Dendritic cell treated with granulocyte-macrophage colony-stimulating factor and Interleukin-4, amounts not matched to agents 40 ng/mL and 50 ng/mL, for 4 days (primary cell): ENCODE data around the gene NHSL2.

Experiments
- H3K27ac Mint-ChIP-seq: one replicate; pipeline ENCODE4 v1.8.0; 2022; ENCODE audit warnings: mild to moderate bottlenecking, mixed read lengths
- H3K27me3 Mint-ChIP-seq: one replicate; pipeline ENCODE4 v1.8.0; 2022; ENCODE audit warnings: mild to moderate bottlenecking, mixed read lengths
- H3K36me3 Mint-ChIP-seq: one replicate; pipeline ENCODE4 v1.8.0; 2022; ENCODE audit warnings: low read depth, mixed read lengths
- H3K4me1 Mint-ChIP-seq: one replicate; pipeline ENCODE4 v1.8.0; 2022; ENCODE audit warnings: low read depth, mixed read lengths
- H3K4me3 Mint-ChIP-seq: one replicate; pipeline ENCODE4 v1.8.0; 2022; ENCODE audit warnings: mild to moderate bottlenecking, moderate library complexity, mixed read lengths
- H3K9me3 Mint-ChIP-seq: one replicate; pipeline ENCODE4 v1.8.0; 2022; ENCODE audit warnings: mixed read lengths
- intact Hi-C: fragments of 100-400 bp; cut with micrococcal nuclease; formaldehyde crosslinking; loops from one replicate; pipeline ENCODE4 v1.15.0; 2022

The NHSL2 gene

GRCh38 chrX:72122621-72123337 is 212.1 kb downstream of the NHSL2 start:
- intact Hi-C loops, result loop anchor here (10.0 kb wide), 1 partner anchor 58 kb away; no protein-coding TSS in a partner anchor
- Mint-ChIP-seq H3K36me3 (no peaks in the 10 kb centered on the region), H3K4me3 (peak overlapping the region; percentile 10), H3K27ac (peak overlapping the region; percentile 91), H3K27me3 (no peaks in the 10 kb centered on the region), H3K4me1 (peaks cover 70% of the 10 kb centered on the region), H3K9me3 (no peaks in the 10 kb centered on the region)

GRCh38 chrX:72123471-72124185 is 213.0 kb downstream of the NHSL2 start:
- intact Hi-C loops, result loop anchor here (10.0 kb wide), 1 partner anchor 59 kb away; no protein-coding TSS in a partner anchor
- Mint-ChIP-seq H3K9me3 (no peaks in the 10 kb centered on the region), H3K4me1 (peaks cover 79% of the 10 kb centered on the region), H3K36me3 (no peaks in the 10 kb centered on the region), H3K27ac (peak overlapping the region; percentile 91), H3K4me3 (no peak overlapping the region), H3K27me3 (no peaks in the 10 kb centered on the region)

GRCh38 chrX:72124540-72125201 is 214.0 kb downstream of the NHSL2 start:
- Mint-ChIP-seq H3K36me3 (peaks cover 8% of the 10 kb centered on the region), H3K4me1 (peaks cover 86% of the 10 kb centered on the region), H3K27me3 (no peaks in the 10 kb centered on the region), H3K9me3 (no peaks in the 10 kb centered on the region), H3K4me3 (no peak overlapping the region), H3K27ac (peak overlapping the region; percentile 91)
- intact Hi-C loops, result loop anchor here (5.0 to 10.0 kb wide), 2 partner anchors 60 to 127 kb away; no protein-coding TSS in a partner anchor

- H3K27ac Mint-ChIP-seq, result peak overlapping the region; percentile 91
- intact Hi-C loops, result loop anchor here (1.0 to 10.0 kb wide), 3 partner anchors 61 to 128 kb away; no protein-coding TSS in a partner anchor
- H3K4me1 Mint-ChIP-seq, result peaks cover 86% of the 10 kb centered on the region
- no peaks in the 10 kb centered on the region for H3K9me3 Mint-ChIP-seq
- H3K4me3 Mint-ChIP-seq, result no peak overlapping the region
- peaks cover 16% of the 10 kb centered on the region for H3K36me3 Mint-ChIP-seq
- no peaks in the 10 kb centered on the region for H3K27me3 Mint-ChIP-seq
Measured at GRCh38 chrX:72125331-72126047, 214.8 kb downstream of the NHSL2 start.

- no peaks in the 10 kb centered on the region for H3K27me3 Mint-ChIP-seq
- peak overlapping the region; percentile 50 for H3K27ac Mint-ChIP-seq
Measured at GRCh38 chrX:72126048-72126415, 215.4 kb downstream of the NHSL2 start.

GRCh38 chrX:72126539-72127140 is 216.0 kb downstream of the NHSL2 start:
- Mint-ChIP-seq H3K27ac (peak overlapping the region; percentile 50), H3K27me3 (no peaks in the 10 kb centered on the region), H3K4me3 (no peak overlapping the region), H3K36me3 (peaks cover 17% of the 10 kb centered on the region), H3K9me3 (no peaks in the 10 kb centered on the region), H3K4me1 (peaks cover 81% of the 10 kb centered on the region)
- intact Hi-C loops, result loop anchor here (1.0 to 10.0 kb wide), 3 partner anchors 62 to 129 kb away; no protein-coding TSS in a partner anchor

More at GRCh38 chrX:72126048-72126415, 215.4 kb downstream of the NHSL2 start:
- H3K4me3 Mint-ChIP-seq, result no peak overlapping the region
- intact Hi-C loops, result loop anchor here (1.0 to 10.0 kb wide), 3 partner anchors 61 to 129 kb away; no protein-coding TSS in a partner anchor
- no peaks in the 10 kb centered on the region for H3K9me3 Mint-ChIP-seq
- peaks cover 17% of the 10 kb centered on the region for H3K36me3 Mint-ChIP-seq
- peaks cover 83% of the 10 kb centered on the region for H3K4me1 Mint-ChIP-seq

GRCh38 chrX:72127332-72127731 is 216.7 kb downstream of the NHSL2 start:
- Mint-ChIP-seq H3K9me3 (no peaks in the 10 kb centered on the region), H3K4me3 (no peak overlapping the region), H3K27me3 (no peaks in the 10 kb centered on the region), H3K36me3 (peaks cover 17% of the 10 kb centered on the region), H3K27ac (peak overlapping the region; percentile 50), H3K4me1 (peaks cover 87% of the 10 kb centered on the region)
- intact Hi-C loops, result loop anchor here (5.0 to 10.0 kb wide), 2 partner anchors 63 to 130 kb away; no protein-coding TSS in a partner anchor

GRCh38 chrX:72128183-72128834 is 217.7 kb downstream of the NHSL2 start:
- Mint-ChIP-seq H3K4me1 (peaks cover 84% of the 10 kb centered on the region), H3K27me3 (no peaks in the 10 kb centered on the region), H3K27ac (peak overlapping the region; percentile 35), H3K4me3 (no peak overlapping the region), H3K9me3 (no peaks in the 10 kb centered on the region), H3K36me3 (peaks cover 22% of the 10 kb centered on the region)
- intact Hi-C loops, result loop anchor here (5.0 to 10.0 kb wide), 2 partner anchors 64 to 131 kb away; no protein-coding TSS in a partner anchor

- intact Hi-C loops, result loop anchor here (5.0 to 10.0 kb wide), 2 partner anchors 64 to 132 kb away; no protein-coding TSS in a partner anchor
- Mint-ChIP-seq H3K27ac (peak overlapping the region; percentile 35), H3K4me3 (no peak overlapping the region), H3K36me3 (peaks cover 26% of the 10 kb centered on the region), H3K9me3 (no peaks in the 10 kb centered on the region), H3K4me1 (peaks cover 78% of the 10 kb centered on the region), H3K27me3 (no peaks in the 10 kb centered on the region)
Measured at GRCh38 chrX:72128881-72129280, 218.2 kb downstream of the NHSL2 start.

GRCh38 chrX:72129661-72130060 is 219.0 kb downstream of the NHSL2 start:
- Mint-ChIP-seq H3K27ac (peak overlapping the region; percentile 35), H3K9me3 (no peaks in the 10 kb centered on the region), H3K27me3 (no peaks in the 10 kb centered on the region), H3K36me3 (peaks cover 34% of the 10 kb centered on the region), H3K4me1 (peaks cover 70% of the 10 kb centered on the region), H3K4me3 (no peak overlapping the region)
- intact Hi-C loops, result loop anchor here (5.0 to 10.0 kb wide), 3 partner anchors 53 to 132 kb away; partner anchors contain the start of gene PIN4

GRCh38 chrX:72130156-72130761 is 219.6 kb downstream of the NHSL2 start:
- Mint-ChIP-seq H3K27ac (peak overlapping the region; percentile 82), H3K4me1 (peaks cover 64% of the 10 kb centered on the region), H3K36me3 (peaks cover 40% of the 10 kb centered on the region), H3K4me3 (peak overlapping the region; percentile 67), H3K9me3 (no peaks in the 10 kb centered on the region), H3K27me3 (no peaks in the 10 kb centered on the region)
- intact Hi-C loops, result loop anchor here (5.0 kb wide), 1 partner anchor 52 kb away; the partner anchor contains the start of gene PIN4

GRCh38 chrX:72130762-72131250 is 220.2 kb downstream of the NHSL2 start:
- peak overlapping the region; percentile 67 for H3K4me3 Mint-ChIP-seq
- intact Hi-C loops, result loop anchor here (5.0 kb wide), 1 partner anchor 51 kb away; the partner anchor contains the start of gene PIN4
- H3K27me3 Mint-ChIP-seq, result no peaks in the 10 kb centered on the region
- peaks cover 59% of the 10 kb centered on the region for H3K4me1 Mint-ChIP-seq
- no peaks in the 10 kb centered on the region for H3K9me3 Mint-ChIP-seq
- H3K27ac Mint-ChIP-seq, result peak overlapping the region; percentile 82
- peaks cover 41% of the 10 kb centered on the region for H3K36me3 Mint-ChIP-seq
